GM12878 (cell line): ENCODE measurements around the gene DISC1. TPM values are rescaled to one million over a fixed set of nuclear protein-coding genes. Genes with fewer than 3 reads are reported as not detected.

Source experiments
- BRCA1 ChIP-seq: IDR thresholded peaks from 2 replicates; pipeline ENCODE4 v1.6.1; 2011; ENCODE audit warnings: low read depth, low read length, improper control_type of control experiment
- CHD4 ChIP-seq: fragments of 200-600 bp; sonication (generic); IDR thresholded peaks from 2 replicates; pipeline ENCODE4 v1.6.1; 2016; ENCODE audit warnings: mild to moderate bottlenecking
- EZH2 ChIP-seq: IDR thresholded peaks from 2 replicates; pipeline ENCODE4 v1.6.1; 2012; ENCODE audit warnings: low read depth, mild to moderate bottlenecking, control low read depth, inconsistent platforms, low read length, borderline replicate concordance; ENCODE audit not compliant: control insufficient read depth
- GABPA ChIP-seq: IDR thresholded peaks from 2 replicates; pipeline ENCODE4 v1.6.1; 2014; ENCODE audit warnings: antibody characterized with exemption, low read depth, mild to moderate bottlenecking, inconsistent platforms
- HDAC2 ChIP-seq: fragments of 200-600 bp; sonication (generic); IDR thresholded peaks from 2 replicates; pipeline ENCODE4 v1.6.1; 2017
- JUND ChIP-seq: IDR thresholded peaks from 2 replicates; pipeline ENCODE4 v1.6.1; 2012; ENCODE audit warnings: low read depth, mild to moderate bottlenecking, low read length, improper control_type of control experiment, moderate library complexity
- NFYA ChIP-seq: IDR thresholded peaks from 2 replicates; pipeline ENCODE4 v1.6.1; 2011; ENCODE audit warnings: low read depth, mild to moderate bottlenecking, low read length, improper control_type of control experiment, borderline replicate concordance
- RUNX3 ChIP-seq: IDR thresholded peaks from 2 replicates; pipeline ENCODE4 v1.6.1; 2012; ENCODE audit warnings: low read length, inconsistent platforms
- TAF1 ChIP-seq: IDR thresholded peaks from 2 replicates; pipeline ENCODE4 v1.6.1; 2011; ENCODE audit warnings: mild to moderate bottlenecking, low read depth, low read length, borderline replicate concordance
- TARDBP ChIP-seq: IDR thresholded peaks from 2 replicates; pipeline ENCODE4 v1.6.1; 2016; ENCODE audit warnings: borderline replicate concordance
- ZNF622 ChIP-seq: fragments of 450-650 bp; IDR thresholded peaks from 2 replicates; pipeline ENCODE4 v1.6.1; 2017; ENCODE audit warnings: mild to moderate bottlenecking, inconsistent platforms
- polyA plus RNA-seq, 11 experiments: library from polyadenylated mRNA; depleted of rRNA in 4 of 11; unstranded in 6 of 11; stranded (reverse) in 5 of 11; fragments of >200 nt; fragmentation: Nextera tagmentation in 4 of 11; fragmentation: Illumina TruSeq in 1 of 11; extraction: Ambion mirVana in 4 of 11; extraction: Trizol in 1 of 11; gene quantifications; 1 replicate in 1 of 11; 2 replicates in 10 of 11; pipeline versions ENCODE4 v1.2.1 to v1.2.3, GENCODE V29; 2011 to 2016; ENCODE audit warnings: inconsistent platforms in 2 of 11, missing spikeins in 2 of 11, low read depth in 1 of 11
- total RNA-seq, 4 experiments: library from RNA; depleted of rRNA in 3 of 4; stranded (reverse); fragments of >200 nt in 3 of 4; fragmentation: Illumina TruSeq in 1 of 4; extraction: Trizol in 1 of 4; gene quantifications; 2 replicates each; pipeline versions ENCODE4 v1.2.1 to v1.2.3, GENCODE V29; 2013 to 2021
- TF ChIP-seq, protein P1 (sequence below): fragments of 450-650 bp; formaldehyde crosslinking; IDR thresholded peaks from 2 replicates; pipeline ENCODE4 v1.4.0; 2020; ENCODE audit warnings: mild to moderate bottlenecking, moderate library complexity
- TF ChIP-seq, protein P2 (sequence below): fragments of 450-650 bp; IDR thresholded peaks from 2 replicates; pipeline ENCODE4 v1.6.1; 2017; ENCODE audit warnings: antibody characterized with exemption, mild to moderate bottlenecking, moderate library complexity
- TF ChIP-seq, protein P3 (sequence below): fragments of 450-650 bp; IDR thresholded peaks from 2 replicates; pipeline ENCODE4 v1.6.1; 2017; ENCODE audit warnings: mild to moderate bottlenecking, moderate library complexity
- TF ChIP-seq, protein P4 (sequence below): IDR thresholded peaks from 2 replicates; pipeline ENCODE4 v1.6.1; 2012; ENCODE audit warnings: low read depth, low read length, improper control_type of control experiment
- TF ChIP-seq, protein P5 (sequence below): IDR thresholded peaks from 2 replicates; pipeline ENCODE4 v1.6.1; 2012; ENCODE audit warnings: low read depth, low read length, improper control_type of control experiment

The DISC1 gene
- total and polyA plus RNA-seq, 10 of the 15 experiments (the other 5 are each of a cell fraction or from before 2014, with no cell fraction given), result 0.05 to 0.72 (median 0.19) TPM; not detected in 1

DNA sequence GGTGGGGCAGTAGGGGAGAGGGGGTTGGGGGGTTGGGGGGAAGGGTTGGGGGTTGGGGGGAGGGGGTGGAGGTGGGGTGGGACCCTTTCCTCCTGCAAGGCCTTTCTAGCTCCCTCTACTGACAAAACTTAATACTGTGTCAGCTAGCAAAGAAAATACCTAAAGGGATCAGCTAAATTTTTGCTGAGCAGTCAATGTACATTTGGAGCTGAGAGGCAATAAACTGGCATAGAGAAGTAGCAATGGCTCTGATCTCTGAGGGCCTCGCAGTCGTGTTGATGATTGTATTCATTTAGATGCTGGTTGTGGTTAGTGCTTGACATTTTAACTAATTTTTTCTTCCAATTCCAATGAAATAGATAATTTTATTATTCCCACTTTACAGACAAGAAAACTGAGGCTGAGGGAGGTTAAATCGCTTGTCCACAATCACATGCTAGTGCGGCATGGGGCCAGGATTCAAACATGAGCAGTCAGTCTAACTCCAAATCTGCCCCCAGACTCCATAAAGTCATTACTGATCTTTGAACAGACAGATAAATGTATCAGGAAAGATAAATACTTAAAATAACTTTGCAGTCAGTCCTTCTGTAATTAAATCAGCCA lies 357.1 kb downstream of the DISC1 start (continued):
- TF ChIP-seq, protein P1, sequence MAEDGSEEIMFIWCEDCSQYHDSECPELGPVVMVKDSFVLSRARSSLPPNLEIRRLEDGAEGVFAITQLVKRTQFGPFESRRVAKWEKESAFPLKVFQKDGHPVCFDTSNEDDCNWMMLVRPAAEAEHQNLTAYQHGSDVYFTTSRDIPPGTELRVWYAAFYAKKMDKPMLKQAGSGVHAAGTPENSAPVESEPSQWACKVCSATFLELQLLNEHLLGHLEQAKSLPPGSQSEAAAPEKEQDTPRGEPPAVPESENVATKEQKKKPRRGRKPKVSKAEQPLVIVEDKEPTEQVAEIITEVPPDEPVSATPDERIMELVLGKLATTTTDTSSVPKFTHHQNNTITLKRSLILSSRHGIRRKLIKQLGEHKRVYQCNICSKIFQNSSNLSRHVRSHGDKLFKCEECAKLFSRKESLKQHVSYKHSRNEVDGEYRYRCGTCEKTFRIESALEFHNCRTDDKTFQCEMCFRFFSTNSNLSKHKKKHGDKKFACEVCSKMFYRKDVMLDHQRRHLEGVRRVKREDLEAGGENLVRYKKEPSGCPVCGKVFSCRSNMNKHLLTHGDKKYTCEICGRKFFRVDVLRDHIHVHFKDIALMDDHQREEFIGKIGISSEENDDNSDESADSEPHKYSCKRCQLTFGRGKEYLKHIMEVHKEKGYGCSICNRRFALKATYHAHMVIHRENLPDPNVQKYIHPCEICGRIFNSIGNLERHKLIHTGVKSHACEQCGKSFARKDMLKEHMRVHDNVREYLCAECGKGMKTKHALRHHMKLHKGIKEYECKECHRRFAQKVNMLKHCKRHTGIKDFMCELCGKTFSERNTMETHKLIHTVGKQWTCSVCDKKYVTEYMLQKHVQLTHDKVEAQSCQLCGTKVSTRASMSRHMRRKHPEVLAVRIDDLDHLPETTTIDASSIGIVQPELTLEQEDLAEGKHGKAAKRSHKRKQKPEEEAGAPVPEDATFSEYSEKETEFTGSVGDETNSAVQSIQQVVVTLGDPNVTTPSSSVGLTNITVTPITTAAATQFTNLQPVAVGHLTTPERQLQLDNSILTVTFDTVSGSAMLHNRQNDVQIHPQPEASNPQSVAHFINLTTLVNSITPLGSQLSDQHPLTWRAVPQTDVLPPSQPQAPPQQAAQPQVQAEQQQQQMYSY (CRISPR knock-in tag), result no peak
- TF ChIP-seq EZH2, result no peak
- TF ChIP-seq, protein P2, sequence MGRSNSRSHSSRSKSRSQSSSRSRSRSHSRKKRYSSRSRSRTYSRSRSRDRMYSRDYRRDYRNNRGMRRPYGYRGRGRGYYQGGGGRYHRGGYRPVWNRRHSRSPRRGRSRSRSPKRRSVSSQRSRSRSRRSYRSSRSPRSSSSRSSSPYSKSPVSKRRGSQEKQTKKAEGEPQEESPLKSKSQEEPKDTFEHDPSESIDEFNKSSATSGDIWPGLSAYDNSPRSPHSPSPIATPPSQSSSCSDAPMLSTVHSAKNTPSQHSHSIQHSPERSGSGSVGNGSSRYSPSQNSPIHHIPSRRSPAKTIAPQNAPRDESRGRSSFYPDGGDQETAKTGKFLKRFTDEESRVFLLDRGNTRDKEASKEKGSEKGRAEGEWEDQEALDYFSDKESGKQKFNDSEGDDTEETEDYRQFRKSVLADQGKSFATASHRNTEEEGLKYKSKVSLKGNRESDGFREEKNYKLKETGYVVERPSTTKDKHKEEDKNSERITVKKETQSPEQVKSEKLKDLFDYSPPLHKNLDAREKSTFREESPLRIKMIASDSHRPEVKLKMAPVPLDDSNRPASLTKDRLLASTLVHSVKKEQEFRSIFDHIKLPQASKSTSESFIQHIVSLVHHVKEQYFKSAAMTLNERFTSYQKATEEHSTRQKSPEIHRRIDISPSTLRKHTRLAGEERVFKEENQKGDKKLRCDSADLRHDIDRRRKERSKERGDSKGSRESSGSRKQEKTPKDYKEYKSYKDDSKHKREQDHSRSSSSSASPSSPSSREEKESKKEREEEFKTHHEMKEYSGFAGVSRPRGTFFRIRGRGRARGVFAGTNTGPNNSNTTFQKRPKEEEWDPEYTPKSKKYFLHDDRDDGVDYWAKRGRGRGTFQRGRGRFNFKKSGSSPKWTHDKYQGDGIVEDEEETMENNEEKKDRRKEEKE, result no peak
- TF ChIP-seq, protein P3, sequence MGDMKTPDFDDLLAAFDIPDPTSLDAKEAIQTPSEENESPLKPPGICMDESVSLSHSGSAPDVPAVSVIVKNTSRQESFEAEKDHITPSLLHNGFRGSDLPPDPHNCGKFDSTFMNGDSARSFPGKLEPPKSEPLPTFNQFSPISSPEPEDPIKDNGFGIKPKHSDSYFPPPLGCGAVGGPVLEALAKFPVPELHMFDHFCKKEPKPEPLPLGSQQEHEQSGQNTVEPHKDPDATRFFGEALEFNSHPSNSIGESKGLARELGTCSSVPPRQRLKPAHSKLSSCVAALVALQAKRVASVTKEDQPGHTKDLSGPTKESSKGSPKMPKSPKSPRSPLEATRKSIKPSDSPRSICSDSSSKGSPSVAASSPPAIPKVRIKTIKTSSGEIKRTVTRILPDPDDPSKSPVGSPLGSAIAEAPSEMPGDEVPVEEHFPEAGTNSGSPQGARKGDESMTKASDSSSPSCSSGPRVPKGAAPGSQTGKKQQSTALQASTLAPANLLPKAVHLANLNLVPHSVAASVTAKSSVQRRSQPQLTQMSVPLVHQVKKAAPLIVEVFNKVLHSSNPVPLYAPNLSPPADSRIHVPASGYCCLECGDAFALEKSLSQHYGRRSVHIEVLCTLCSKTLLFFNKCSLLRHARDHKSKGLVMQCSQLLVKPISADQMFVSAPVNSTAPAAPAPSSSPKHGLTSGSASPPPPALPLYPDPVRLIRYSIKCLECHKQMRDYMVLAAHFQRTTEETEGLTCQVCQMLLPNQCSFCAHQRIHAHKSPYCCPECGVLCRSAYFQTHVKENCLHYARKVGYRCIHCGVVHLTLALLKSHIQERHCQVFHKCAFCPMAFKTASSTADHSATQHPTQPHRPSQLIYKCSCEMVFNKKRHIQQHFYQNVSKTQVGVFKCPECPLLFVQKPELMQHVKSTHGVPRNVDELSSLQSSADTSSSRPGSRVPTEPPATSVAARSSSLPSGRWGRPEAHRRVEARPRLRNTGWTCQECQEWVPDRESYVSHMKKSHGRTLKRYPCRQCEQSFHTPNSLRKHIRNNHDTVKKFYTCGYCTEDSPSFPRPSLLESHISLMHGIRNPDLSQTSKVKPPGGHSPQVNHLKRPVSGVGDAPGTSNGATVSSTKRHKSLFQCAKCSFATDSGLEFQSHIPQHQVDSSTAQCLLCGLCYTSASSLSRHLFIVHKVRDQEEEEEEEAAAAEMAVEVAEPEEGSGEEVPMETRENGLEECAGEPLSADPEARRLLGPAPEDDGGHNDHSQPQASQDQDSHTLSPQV, result no peak
- TF ChIP-seq CHD4, result no peak
- TF ChIP-seq HDAC2, result no peak
- TF ChIP-seq NFYA, result no peak
- TF ChIP-seq TARDBP, result no peak
- TF ChIP-seq TAF1, result no peak
- TF ChIP-seq BRCA1, result no peak
- TF ChIP-seq ZNF622, result no peak
- no peak for TF ChIP-seq GABPA
- TF ChIP-seq JUND, result no peak
- TF ChIP-seq, protein P4, sequence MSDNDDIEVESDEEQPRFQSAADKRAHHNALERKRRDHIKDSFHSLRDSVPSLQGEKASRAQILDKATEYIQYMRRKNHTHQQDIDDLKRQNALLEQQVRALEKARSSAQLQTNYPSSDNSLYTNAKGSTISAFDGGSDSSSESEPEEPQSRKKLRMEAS, result no peak
- no peak for TF ChIP-seq RUNX3
- TF ChIP-seq, protein P5, sequence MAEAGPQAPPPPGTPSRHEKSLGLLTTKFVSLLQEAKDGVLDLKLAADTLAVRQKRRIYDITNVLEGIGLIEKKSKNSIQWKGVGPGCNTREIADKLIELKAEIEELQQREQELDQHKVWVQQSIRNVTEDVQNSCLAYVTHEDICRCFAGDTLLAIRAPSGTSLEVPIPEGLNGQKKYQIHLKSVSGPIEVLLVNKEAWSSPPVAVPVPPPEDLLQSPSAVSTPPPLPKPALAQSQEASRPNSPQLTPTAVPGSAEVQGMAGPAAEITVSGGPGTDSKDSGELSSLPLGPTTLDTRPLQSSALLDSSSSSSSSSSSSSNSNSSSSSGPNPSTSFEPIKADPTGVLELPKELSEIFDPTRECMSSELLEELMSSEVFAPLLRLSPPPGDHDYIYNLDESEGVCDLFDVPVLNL, result no peak
- TF ChIP-seq, all 136 proteins: peak for 0
